ENCODE data around the gene SVOPL.

The SVOPL gene

GRCh38 chr7:138553805-138554204 lies 147.4 kb downstream of the SVOPL start:
- no peak for DNase-seq

- DNase-seq = no peak
Measured at GRCh38 chr7:138551102-138551501, 150.1 kb downstream of the SVOPL start.

- DNase-seq = no peak
Measured at GRCh38 chr7:138550337-138550736, 150.8 kb downstream of the SVOPL start.

GRCh38 chr7:138549082-138549481 lies 152.1 kb downstream of the SVOPL start:
- DNase-seq = no peak

- no peak for DNase-seq
Measured at GRCh38 chr7:138546829-138547228, 154.3 kb downstream of the SVOPL start.

GRCh38 chr7:138546064-138546619 lies 155.0 kb downstream of the SVOPL start:
- DNase-seq = no peak

GRCh38 chr7:138545123-138545522 lies 156.0 kb downstream of the SVOPL start:
- DNase-seq = no peak

Data from DMS79 (cell line).